GM10266 (cell line): ENCODE data around the gene SUN1.

Experiments used
- DNase-seq: peaks from one replicate; pipeline ENCODE4 v3.0.0; 2012; ENCODE audit errors: extremely low spot score
- CTCF ChIP-seq: IDR thresholded peaks from 2 replicates; pipeline ENCODE4 v1.5.1; 2012; ENCODE audit warnings: mild to moderate bottlenecking, low read depth; ENCODE audit not compliant: control insufficient read depth, insufficient read depth; ENCODE audit errors: missing control alignments

The SUN1 gene

GRCh38 chr7:898855-899681 is 66.8 kb downstream of the SUN1 start:
- no peak for TF ChIP-seq CTCF
- no peak for DNase-seq

GRCh38 chr7:899806-900205 is 67.5 kb downstream of the SUN1 start:
- no peak for TF ChIP-seq CTCF

GRCh38 chr7:900331-901040 is 68.2 kb downstream of the SUN1 start:
- no peak for TF ChIP-seq CTCF
- no peak for DNase-seq

More at GRCh38 chr7:899806-900205, 67.5 kb downstream of the SUN1 start:
- no peak for DNase-seq

- TF ChIP-seq CTCF, result no peak
- DNase-seq, result no peak
Observed at GRCh38 chr7:901041-901387, 68.7 kb downstream of the SUN1 start.

- DNase-seq, result peak; percentile 89
- TF ChIP-seq CTCF, result no peak
Observed at GRCh38 chr7:901388-902154, 69.3 kb downstream of the SUN1 start.

GRCh38 chr7:902996-903395 is 70.7 kb downstream of the SUN1 start:
- no peak for TF ChIP-seq CTCF
- DNase-seq, result no peak
